ENCODE measurements around the gene UPB1. TPM values are rescaled to one million over a fixed set of nuclear protein-coding genes. Genes with fewer than 3 reads are reported as not detected.
A peak's percentile ranks its signal among the peaks of the same experiment; 100 is the strongest.

The UPB1 gene
- total and polyA plus RNA-seq, 9 of the 15 experiments (the other 6 are each of a cell fraction or from before 2014, with no cell fraction given) = 0.06 to 0.11 TPM; not detected in 7

DNA sequence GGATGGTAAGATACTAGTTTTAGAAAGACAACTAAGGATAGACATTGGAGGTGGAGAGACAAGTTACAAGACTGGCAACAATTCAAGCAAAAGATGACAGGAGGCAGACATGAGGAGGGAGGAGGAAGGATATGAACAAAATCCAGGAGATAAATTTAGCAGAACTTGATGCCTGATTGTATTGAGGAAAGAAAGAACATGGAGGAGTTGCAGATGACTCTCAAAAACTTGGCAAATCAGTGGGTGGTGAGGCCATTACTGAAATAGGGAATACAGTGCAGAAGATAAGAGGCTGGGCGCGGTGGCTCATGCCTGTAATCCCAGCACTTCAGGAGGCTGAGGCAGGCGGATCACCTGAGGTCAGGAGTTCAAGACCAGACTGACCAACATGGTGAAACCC is 2.7 kb upstream of the UPB1 start:
- Histone ChIP-seq H3K79me2 (ENCODE audit: control insufficient read depth, insufficient read depth, low read length) (no peaks in the 10 kb centered on the region), H3K9ac (ENCODE audit: insufficient read depth in 1 of 2, low read depth in 2 of 2, low read length in 2 of 2) (no peak overlapping the region), H3K27me3 (ENCODE audit: control insufficient read depth in 2 of 2, insufficient read depth in 2 of 2, low read length in 2 of 2) (peaks cover 0 to 20% of the 10 kb centered on the region in 2 experiments; a peak in 3 of 5 replicates), H3K4me2 (ENCODE audit: insufficient read depth, low read length) (no peak overlapping the region), H4K20me1 (replicated peaks; ENCODE audit: control insufficient read depth, insufficient read depth, low read length) (no peaks in the 10 kb centered on the region), H3K27ac (ENCODE audit: extremely low read depth, low read depth, low read length) (no peak overlapping the region), H3K9me1 (ENCODE audit: control insufficient read depth, insufficient read depth, low read length) (no peaks in the 10 kb centered on the region), H3K4me1 (replicated peaks in 1 of 2; ENCODE audit: control insufficient read depth in 2 of 2, insufficient read depth in 2 of 2, low read length in 2 of 2) (peaks cover 0 to 4% of the 10 kb centered on the region in 2 experiments; a peak in 1 of 5 replicates), H2AFZ (ENCODE audit: low read depth, low read length) (no peak overlapping the region), H3K9me3 (replicated peaks; ENCODE audit: control insufficient read depth, insufficient read depth, low read depth, low read length) (no peaks in the 10 kb centered on the region), H3K36me3 (ENCODE audit: control insufficient read depth, insufficient read depth, low read length) (no peaks in the 10 kb centered on the region), H3K4me3 (no peak overlapping the region)
- ChIA-PET CTCF (ENCODE audit: low intra/inter-chr PET ratio) (no interaction called here), POLR2A (interaction anchor here (1.2 kb wide), 1 partner anchor 9 kb away, joined by 4 read pairs; no protein-coding TSS in a partner anchor)
- in situ Hi-C loops (cut with MboI) (no loop called here), intact Hi-C loops (cut with micrococcal nuclease) (no loop called here)
- FAIRE-seq = no peak
- no TSS peak for BruUV-seq (replicated peaks)
- WGBS (ENCODE audit: insufficient coverage, low coverage, missing lambda C conversion rate) = 0% methylated on average over 2 of the region's 3 CpGs
- TF ChIP-seq CREB3 (tag; conservative IDR thresholded peaks at IDR 0.05; ENCODE audit: low read depth) (no peak), CBFA2T3 (IDR thresholded peaks at IDR 0.05) (peak; percentile 18; the same call in 1 of the 2 replicates)
- no peak for ATAC-seq
- no peak for DNase-seq (ENCODE audit: extremely low read depth in 1 of 4, low spot score in 3 of 4)

DNA sequence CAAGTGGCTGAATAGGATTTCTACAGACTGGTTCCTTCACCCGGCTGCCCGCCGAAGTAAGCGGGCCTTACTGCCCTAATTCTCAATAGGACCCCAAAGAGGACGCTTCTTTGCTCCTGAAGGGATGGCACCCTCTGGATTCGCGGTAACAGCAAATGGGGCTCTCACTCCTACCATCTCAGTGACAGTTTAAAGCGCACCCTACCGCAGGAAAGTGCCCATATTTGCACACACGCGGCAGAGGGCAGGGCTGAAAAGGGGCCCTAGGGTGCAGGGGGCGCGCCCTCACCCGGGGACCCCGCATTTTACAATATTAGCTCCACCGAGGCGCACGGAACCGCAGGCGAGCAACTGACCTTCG is 985 bp upstream of the UPB1 start:
- no peak overlapping the region for H3K27ac ChIP-seq (ENCODE audit: extremely low read depth, low read depth, low read length)
- H3K9ac ChIP-seq (ENCODE audit: insufficient read depth in 1 of 2, low read depth in 2 of 2, low read length in 2 of 2) = no peak overlapping the region
- H3K36me3 ChIP-seq (ENCODE audit: control insufficient read depth, insufficient read depth, low read length) = no peaks in the 10 kb centered on the region
- H3K9me1 ChIP-seq (ENCODE audit: control insufficient read depth, insufficient read depth, low read length) = no peaks in the 10 kb centered on the region
- WGBS (ENCODE audit: insufficient coverage, low coverage, missing lambda C conversion rate) = 21% methylated on average over 9 of the region's 21 CpGs
- intact Hi-C loops (cut with micrococcal nuclease) = no loop called here
- H3K79me2 ChIP-seq (ENCODE audit: control insufficient read depth, insufficient read depth, low read length) = no peaks in the 10 kb centered on the region
- peaks cover 0 to 30% of the 10 kb centered on the region in 2 experiments; a peak in 3 of 5 replicates for H3K27me3 ChIP-seq (ENCODE audit: control insufficient read depth in 2 of 2, insufficient read depth in 2 of 2, low read length in 2 of 2)
- BruUV-seq (replicated peaks) = no TSS peak
- H3K4me3 ChIP-seq = no peak overlapping the region
- CTCF ChIA-PET (ENCODE audit: low intra/inter-chr PET ratio) = no interaction called here
- POLR2A ChIA-PET = no interaction called here
- ATAC-seq = no peak
- H2AFZ ChIP-seq (ENCODE audit: low read depth, low read length) = no peak overlapping the region
- no peaks in the 10 kb centered on the region for H4K20me1 ChIP-seq (replicated peaks; ENCODE audit: control insufficient read depth, insufficient read depth, low read length)
- DNase-seq (ENCODE audit: extremely low read depth in 1 of 4, low spot score in 3 of 4) = no peak
- FAIRE-seq = no peak
- H3K4me2 ChIP-seq (ENCODE audit: insufficient read depth, low read length) = no peak overlapping the region
- in situ Hi-C loops (cut with MboI) = no loop called here
- no peaks in the 10 kb centered on the region for H3K9me3 ChIP-seq (replicated peaks; ENCODE audit: control insufficient read depth, insufficient read depth, low read depth, low read length)
- peaks cover 0 to 4% of the 10 kb centered on the region in 2 experiments; a peak in 1 of 5 replicates for H3K4me1 ChIP-seq (replicated peaks in 1 of 2; ENCODE audit: control insufficient read depth in 2 of 2, insufficient read depth in 2 of 2, low read length in 2 of 2)
- TF ChIP-seq ELK3 (CRISPR knock-in tag; IDR thresholded peaks at IDR 0.05) (no peak), BACH1 (tag; IDR thresholded peaks at IDR 0.05) (no peak), FOXJ2 (tag; IDR thresholded peaks at IDR 0.05) (no peak), ZNF717 (CRISPR knock-in tag; IDR thresholded peaks at IDR 0.05) (no peak), ERF (CRISPR knock-in tag; IDR thresholded peaks at IDR 0.05) (no peak), ZNF592 (IDR thresholded peaks at IDR 0.05) (no peak)
- TF ChIP-seq, protein P1, sequence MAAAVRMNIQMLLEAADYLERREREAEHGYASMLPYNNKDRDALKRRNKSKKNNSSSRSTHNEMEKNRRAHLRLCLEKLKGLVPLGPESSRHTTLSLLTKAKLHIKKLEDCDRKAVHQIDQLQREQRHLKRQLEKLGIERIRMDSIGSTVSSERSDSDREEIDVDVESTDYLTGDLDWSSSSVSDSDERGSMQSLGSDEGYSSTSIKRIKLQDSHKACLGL (CRISPR knock-in tag; IDR thresholded peaks at IDR 0.05; ENCODE audit: borderline replicate concordance, poor library complexity, severe bottlenecking) = no peak

All from K562 (cell line).